ENCODE results near the gene PPP3R1. TPM values are rescaled to one million over a fixed set of nuclear protein-coding genes. Genes with fewer than 3 reads are reported as not detected.

The PPP3R1 gene
- polyA plus RNA-seq, 1 donor (not counting 4 experiments of a cell fraction or from before 2014, with no cell fraction given), result 21.6 TPM

GRCh38 chr2:68246396-68246795 lies 5.9 kb downstream of the PPP3R1 start:
- no peak overlapping the region for H2AFZ ChIP-seq (ENCODE audit: control insufficient read depth, low read length)
- no peak overlapping the region for H3K4me2 ChIP-seq (ENCODE audit: control insufficient read depth, extremely low read depth, insufficient read depth, low read depth, low read length)
- TF ChIP-seq CTCF (optimal IDR thresholded peaks at IDR 0.05 in 1 of 3, IDR thresholded peaks at IDR 0.05 in 1 of 3, conservative IDR thresholded peaks at IDR 0.05 in 1 of 3; ENCODE audit: extremely low read depth in 1 of 3, insufficient read depth in 2 of 3, low read length in 3 of 3) (no peak), EZH2 (IDR thresholded peaks at IDR 0.05; ENCODE audit: low read length) (no peak)
- no peak overlapping the region for H3K27ac ChIP-seq (ENCODE audit: control insufficient read depth, insufficient read depth, low read length)
- H3K4me3 ChIP-seq (ENCODE audit: control insufficient read depth in 2 of 3, extremely low read depth in 1 of 3, insufficient read depth in 2 of 3, low read depth in 1 of 3, low read length in 3 of 3), result no peak overlapping the region
- no peaks in the 10 kb centered on the region for H3K9me3 ChIP-seq (ENCODE audit: control insufficient read depth, low read depth, low read length)
- dilution Hi-C loops (cut with MboI; ENCODE audit: extremely low pct_ligation_motif_present, low sequenced_read_pairs), result no loop called here
- no peak for FAIRE-seq
- peaks cover 0 to 5% of the 10 kb centered on the region in 2 experiments for H3K36me3 ChIP-seq (ENCODE audit: control insufficient read depth in 2 of 2, extremely low read depth in 1 of 2, insufficient read depth in 2 of 2, low read length in 2 of 2)
- peaks cover 20% of the 10 kb centered on the region for H3K4me1 ChIP-seq (ENCODE audit: control insufficient read depth, extremely low read depth, insufficient read depth, low read length)
- peaks cover 98% of the 10 kb centered on the region for H3K79me2 ChIP-seq (ENCODE audit: control insufficient read depth, insufficient read depth, low read length)
- DNase-seq (ENCODE audit: low read depth, low spot score), result no peak
- peaks cover 2% of the 10 kb centered on the region for H3K9me1 ChIP-seq (ENCODE audit: control insufficient read depth, extremely low read depth, insufficient read depth, low read length)
- peaks cover 32% of the 10 kb centered on the region for H4K20me1 ChIP-seq (ENCODE audit: control insufficient read depth, extremely low read depth, insufficient read depth, low read length)
- H3K27me3 ChIP-seq (ENCODE audit: control insufficient read depth, extremely low read depth, insufficient read depth, low read length), result no peaks in the 10 kb centered on the region
- H3K9ac ChIP-seq (ENCODE audit: control insufficient read depth, extremely low read depth, insufficient read depth, low read length), result no peak overlapping the region

DNA sequence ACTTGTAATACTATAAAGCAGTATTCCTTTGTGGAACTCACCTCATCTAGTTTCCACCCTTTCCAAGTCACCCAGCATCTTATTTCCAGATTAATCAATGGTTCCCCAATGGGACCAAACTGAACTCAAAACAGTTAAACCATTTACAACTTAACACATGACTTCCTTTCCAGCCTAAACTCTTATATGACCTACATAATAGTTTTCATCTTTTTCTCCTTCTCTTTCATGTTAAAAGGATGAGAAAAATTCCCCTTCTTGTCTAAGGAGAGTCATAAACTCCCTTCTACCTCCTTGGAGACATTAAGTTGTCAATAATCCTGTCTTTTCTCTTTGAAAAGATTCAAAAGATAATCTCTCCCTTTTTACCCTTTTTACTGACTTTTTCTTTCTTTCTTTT lies 6.7 kb downstream of the PPP3R1 start:
- Histone ChIP-seq H3K9ac (ENCODE audit: control insufficient read depth, extremely low read depth, insufficient read depth, low read length) (no peak overlapping the region), H3K9me3 (ENCODE audit: control insufficient read depth, low read depth, low read length) (no peaks in the 10 kb centered on the region), H3K36me3 (ENCODE audit: control insufficient read depth in 2 of 2, extremely low read depth in 1 of 2, insufficient read depth in 2 of 2, low read length in 2 of 2) (peaks cover 0 to 5% of the 10 kb centered on the region in 2 experiments), H3K4me3 (ENCODE audit: control insufficient read depth in 2 of 3, extremely low read depth in 1 of 3, insufficient read depth in 2 of 3, low read depth in 1 of 3, low read length in 3 of 3) (no peak overlapping the region), H3K27ac (ENCODE audit: control insufficient read depth, insufficient read depth, low read length) (no peak overlapping the region), H3K27me3 (ENCODE audit: control insufficient read depth, extremely low read depth, insufficient read depth, low read length) (no peaks in the 10 kb centered on the region), H3K9me1 (ENCODE audit: control insufficient read depth, extremely low read depth, insufficient read depth, low read length) (peaks cover 3% of the 10 kb centered on the region), H3K4me1 (ENCODE audit: control insufficient read depth, extremely low read depth, insufficient read depth, low read length) (peaks cover 26% of the 10 kb centered on the region), H4K20me1 (ENCODE audit: control insufficient read depth, extremely low read depth, insufficient read depth, low read length) (peaks cover 32% of the 10 kb centered on the region), H2AFZ (ENCODE audit: control insufficient read depth, low read length) (no peak overlapping the region), H3K4me2 (ENCODE audit: control insufficient read depth, extremely low read depth, insufficient read depth, low read depth, low read length) (no peak overlapping the region), H3K79me2 (ENCODE audit: control insufficient read depth, insufficient read depth, low read length) (peaks cover 100% of the 10 kb centered on the region)
- DNase-seq (ENCODE audit: low read depth, low spot score) (no peak), FAIRE-seq (no peak)
- dilution Hi-C loops (cut with MboI; ENCODE audit: extremely low pct_ligation_motif_present, low sequenced_read_pairs), result no loop called here
- no peak for TF ChIP-seq CTCF (optimal IDR thresholded peaks at IDR 0.05 in 1 of 3, IDR thresholded peaks at IDR 0.05 in 1 of 3, conservative IDR thresholded peaks at IDR 0.05 in 1 of 3; ENCODE audit: extremely low read depth in 1 of 3, insufficient read depth in 2 of 3, low read length in 3 of 3)

All from keratinocyte (primary cell).